A549 (cell line): Measurements from ENCODE around the gene GABRA5.

ENCODE experiments used
- E2F6 ChIP-seq: IDR thresholded peaks from 2 replicates; pipeline ENCODE4 v1.6.1; 2012; ENCODE audit warnings: low read depth, borderline replicate concordance
- EP300 ChIP-seq, 2 experiments: fragments of >200 bp; sonication (Bioruptor Twin); formaldehyde crosslinking; IDR thresholded peaks; 2 replicates in 1 of 2; 3 replicates in 1 of 2; pipeline ENCODE4 v1.6.1; 2016 to 2017
- HMGXB4 ChIP-seq: fragments of 250-450 bp; sonication (Bioruptor Pico); IDR thresholded peaks from 2 replicates; pipeline ENCODE4 v1.5.0; 2021; ENCODE audit warnings: mild to moderate bottlenecking, moderate library complexity, borderline replicate concordance
- POLR2A ChIP-seq: IDR thresholded peaks from 2 replicates; pipeline ENCODE4 v1.6.1; 2012; ENCODE audit warnings: mild to moderate bottlenecking, low read length
- SMC3 ChIP-seq: fragments of >200 bp; sonication (Bioruptor Twin); formaldehyde crosslinking; IDR thresholded peaks from 3 replicates; pipeline ENCODE4 v1.6.1; 2018; ENCODE audit warnings: inconsistent platforms
- SREBF2 ChIP-seq: fragments of 450-650 bp; IDR thresholded peaks from 2 replicates; pipeline ENCODE4 v1.6.1; 2014; ENCODE audit warnings: mild to moderate bottlenecking, moderate library complexity
- USF2 ChIP-seq: fragments of 450-650 bp; IDR thresholded peaks from 2 replicates; pipeline ENCODE4 v1.6.1; 2014; ENCODE audit warnings: antibody characterized with exemption
- ZFP36 ChIP-seq: fragments of 450-650 bp; IDR thresholded peaks from 2 replicates; pipeline ENCODE4 v1.6.1; 2014; ENCODE audit warnings: borderline replicate concordance; ENCODE audit not compliant: partially characterized antibody
- TF ChIP-seq, protein P1 (sequence below): fragments of >200 bp; sonication (Bioruptor Twin); formaldehyde crosslinking; IDR thresholded peaks from 3 replicates; pipeline ENCODE4 v1.5.1; 2016

DNA sequence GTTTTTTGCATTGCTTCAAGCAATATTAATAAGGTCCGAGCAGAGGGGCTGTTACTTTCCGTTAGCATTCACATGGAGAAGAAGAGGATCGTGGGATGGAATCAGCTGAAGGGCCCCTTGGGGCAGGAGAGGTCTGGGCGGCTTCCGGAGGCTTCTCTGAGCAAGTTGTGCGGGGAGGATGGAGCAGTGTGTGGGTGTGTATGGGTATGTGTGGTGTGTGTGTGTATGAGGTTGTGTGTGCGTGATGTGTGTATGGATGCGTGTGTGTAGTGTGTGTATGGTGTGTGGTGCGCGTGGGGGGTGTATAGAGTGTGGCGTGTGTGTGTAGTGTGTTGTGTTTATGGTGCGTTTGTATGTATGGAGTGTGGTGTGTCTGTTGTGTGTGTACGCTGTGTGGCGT lies 25.8 kb downstream of the GABRA5 start:
- TF ChIP-seq EP300 (IDR thresholded peaks at IDR 0.05) (no peak), POLR2A (no peak), USF2 (no peak), SREBF2 (no peak), SMC3 (no peak), ZFP36 (no peak), HMGXB4 (CRISPR knock-in tag) (no peak), E2F6 (no peak)
- TF ChIP-seq, protein P1, sequence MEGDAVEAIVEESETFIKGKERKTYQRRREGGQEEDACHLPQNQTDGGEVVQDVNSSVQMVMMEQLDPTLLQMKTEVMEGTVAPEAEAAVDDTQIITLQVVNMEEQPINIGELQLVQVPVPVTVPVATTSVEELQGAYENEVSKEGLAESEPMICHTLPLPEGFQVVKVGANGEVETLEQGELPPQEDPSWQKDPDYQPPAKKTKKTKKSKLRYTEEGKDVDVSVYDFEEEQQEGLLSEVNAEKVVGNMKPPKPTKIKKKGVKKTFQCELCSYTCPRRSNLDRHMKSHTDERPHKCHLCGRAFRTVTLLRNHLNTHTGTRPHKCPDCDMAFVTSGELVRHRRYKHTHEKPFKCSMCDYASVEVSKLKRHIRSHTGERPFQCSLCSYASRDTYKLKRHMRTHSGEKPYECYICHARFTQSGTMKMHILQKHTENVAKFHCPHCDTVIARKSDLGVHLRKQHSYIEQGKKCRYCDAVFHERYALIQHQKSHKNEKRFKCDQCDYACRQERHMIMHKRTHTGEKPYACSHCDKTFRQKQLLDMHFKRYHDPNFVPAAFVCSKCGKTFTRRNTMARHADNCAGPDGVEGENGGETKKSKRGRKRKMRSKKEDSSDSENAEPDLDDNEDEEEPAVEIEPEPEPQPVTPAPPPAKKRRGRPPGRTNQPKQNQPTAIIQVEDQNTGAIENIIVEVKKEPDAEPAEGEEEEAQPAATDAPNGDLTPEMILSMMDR: no peak
